PFSK-1 (cell line): Measurements from ENCODE around the gene ZFYVE1. TPM values are rescaled to one million over a fixed set of nuclear protein-coding genes. Genes with fewer than 3 reads are reported as not detected.

Experiments used
- FOXP2 ChIP-seq: optimal IDR thresholded peaks from 2 replicates; pipeline ENCODE3; 2011; ENCODE audit warnings: borderline replicate concordance, control low read depth, inconsistent platforms; ENCODE audit not compliant: insufficient read depth; ENCODE audit errors: extremely low read length, extremely low read depth
- POLR2AphosphoS5 ChIP-seq: IDR thresholded peaks from 2 replicates; pipeline ENCODE4 v1.6.1; 2012; ENCODE audit warnings: low read depth, mild to moderate bottlenecking, control low read depth, low read length, moderate library complexity
- SIN3A ChIP-seq: IDR thresholded peaks from 2 replicates; pipeline ENCODE4 v1.6.1; 2012; ENCODE audit warnings: mild to moderate bottlenecking, low read length, moderate library complexity, borderline replicate concordance; ENCODE audit not compliant: insufficient read depth
- TAF1 ChIP-seq: IDR thresholded peaks from 2 replicates; pipeline ENCODE4 v1.6.1; 2012; ENCODE audit warnings: low read length, control low read depth, borderline replicate concordance; ENCODE audit not compliant: insufficient read depth
- polyA plus RNA-seq: library from polyadenylated mRNA; unstranded; fragments of >200 nt; gene quantifications from one replicate; pipeline ENCODE4 v1.2.1, GENCODE V29; 2012; ENCODE audit warnings: low read depth, missing spikeins; ENCODE audit not compliant: insufficient read length
- TF ChIP-seq, protein P1 (sequence below), 2 experiments: IDR thresholded peaks; 2 replicates each; pipeline versions ENCODE4 v1.6.1 to v1.8.0; 2011 to 2012; ENCODE audit warnings: low read depth in 2 of 2, low read length in 2 of 2, control low read depth in 1 of 2, inconsistent platforms in 1 of 2, mild to moderate bottlenecking in 1 of 2, moderate library complexity in 1 of 2; ENCODE audit not compliant: insufficient read depth in 1 of 2

ZFYVE1 gene, protein sequence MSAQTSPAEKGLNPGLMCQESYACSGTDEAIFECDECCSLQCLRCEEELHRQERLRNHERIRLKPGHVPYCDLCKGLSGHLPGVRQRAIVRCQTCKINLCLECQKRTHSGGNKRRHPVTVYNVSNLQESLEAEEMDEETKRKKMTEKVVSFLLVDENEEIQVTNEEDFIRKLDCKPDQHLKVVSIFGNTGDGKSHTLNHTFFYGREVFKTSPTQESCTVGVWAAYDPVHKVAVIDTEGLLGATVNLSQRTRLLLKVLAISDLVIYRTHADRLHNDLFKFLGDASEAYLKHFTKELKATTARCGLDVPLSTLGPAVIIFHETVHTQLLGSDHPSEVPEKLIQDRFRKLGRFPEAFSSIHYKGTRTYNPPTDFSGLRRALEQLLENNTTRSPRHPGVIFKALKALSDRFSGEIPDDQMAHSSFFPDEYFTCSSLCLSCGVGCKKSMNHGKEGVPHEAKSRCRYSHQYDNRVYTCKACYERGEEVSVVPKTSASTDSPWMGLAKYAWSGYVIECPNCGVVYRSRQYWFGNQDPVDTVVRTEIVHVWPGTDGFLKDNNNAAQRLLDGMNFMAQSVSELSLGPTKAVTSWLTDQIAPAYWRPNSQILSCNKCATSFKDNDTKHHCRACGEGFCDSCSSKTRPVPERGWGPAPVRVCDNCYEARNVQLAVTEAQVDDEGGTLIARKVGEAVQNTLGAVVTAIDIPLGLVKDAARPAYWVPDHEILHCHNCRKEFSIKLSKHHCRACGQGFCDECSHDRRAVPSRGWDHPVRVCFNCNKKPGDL
- 4.4 TPM for polyA plus RNA-seq

DNA sequence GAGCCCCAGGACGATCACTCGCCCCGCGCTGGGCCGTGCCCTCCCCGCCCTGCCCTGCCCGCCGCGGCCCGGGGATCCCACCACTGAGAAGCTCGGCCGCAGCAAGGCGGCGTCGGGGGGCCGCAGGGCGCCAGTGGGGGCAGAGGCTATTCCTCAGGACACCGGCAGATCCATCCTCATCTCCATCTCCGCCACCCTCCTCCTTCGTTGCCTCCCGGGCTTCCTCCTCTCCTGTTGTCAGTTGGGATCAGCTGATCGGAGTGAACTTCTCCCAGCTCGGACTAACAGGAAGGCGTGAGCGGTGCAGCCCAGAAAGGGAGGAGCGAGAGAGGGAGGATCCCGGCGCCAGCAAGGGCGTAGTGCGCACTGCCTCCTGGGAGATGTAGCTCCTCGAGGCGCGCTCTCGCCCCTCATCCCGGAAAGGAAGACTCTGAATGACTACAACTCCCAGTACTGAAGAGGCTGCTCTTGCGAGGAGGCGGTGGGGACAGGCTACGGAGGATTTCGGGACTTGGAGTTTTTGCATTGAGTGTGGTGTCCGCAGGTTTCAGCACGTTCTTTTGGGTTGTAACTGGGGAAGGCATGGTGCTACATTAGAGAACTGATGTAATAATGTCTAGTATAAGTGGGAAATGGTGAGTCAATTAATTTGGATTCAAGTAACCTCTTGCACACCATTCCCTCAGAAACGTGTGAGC, at the start of gene ZFYVE1:
Gene ZFYVE1 (minus strand): TSS at position 262 of the 698 bp plus-strand sequence. CDS start 2,598 bp downstream, outside the sequence.
- TF ChIP-seq, protein P1, sequence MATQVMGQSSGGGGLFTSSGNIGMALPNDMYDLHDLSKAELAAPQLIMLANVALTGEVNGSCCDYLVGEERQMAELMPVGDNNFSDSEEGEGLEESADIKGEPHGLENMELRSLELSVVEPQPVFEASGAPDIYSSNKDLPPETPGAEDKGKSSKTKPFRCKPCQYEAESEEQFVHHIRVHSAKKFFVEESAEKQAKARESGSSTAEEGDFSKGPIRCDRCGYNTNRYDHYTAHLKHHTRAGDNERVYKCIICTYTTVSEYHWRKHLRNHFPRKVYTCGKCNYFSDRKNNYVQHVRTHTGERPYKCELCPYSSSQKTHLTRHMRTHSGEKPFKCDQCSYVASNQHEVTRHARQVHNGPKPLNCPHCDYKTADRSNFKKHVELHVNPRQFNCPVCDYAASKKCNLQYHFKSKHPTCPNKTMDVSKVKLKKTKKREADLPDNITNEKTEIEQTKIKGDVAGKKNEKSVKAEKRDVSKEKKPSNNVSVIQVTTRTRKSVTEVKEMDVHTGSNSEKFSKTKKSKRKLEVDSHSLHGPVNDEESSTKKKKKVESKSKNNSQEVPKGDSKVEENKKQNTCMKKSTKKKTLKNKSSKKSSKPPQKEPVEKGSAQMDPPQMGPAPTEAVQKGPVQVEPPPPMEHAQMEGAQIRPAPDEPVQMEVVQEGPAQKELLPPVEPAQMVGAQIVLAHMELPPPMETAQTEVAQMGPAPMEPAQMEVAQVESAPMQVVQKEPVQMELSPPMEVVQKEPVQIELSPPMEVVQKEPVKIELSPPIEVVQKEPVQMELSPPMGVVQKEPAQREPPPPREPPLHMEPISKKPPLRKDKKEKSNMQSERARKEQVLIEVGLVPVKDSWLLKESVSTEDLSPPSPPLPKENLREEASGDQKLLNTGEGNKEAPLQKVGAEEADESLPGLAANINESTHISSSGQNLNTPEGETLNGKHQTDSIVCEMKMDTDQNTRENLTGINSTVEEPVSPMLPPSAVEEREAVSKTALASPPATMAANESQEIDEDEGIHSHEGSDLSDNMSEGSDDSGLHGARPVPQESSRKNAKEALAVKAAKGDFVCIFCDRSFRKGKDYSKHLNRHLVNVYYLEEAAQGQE (IDR thresholded peaks at IDR 0.05; ENCODE audit: insufficient read depth in 1 of 2, low read depth in 2 of 2, low read length in 2 of 2), result no peak
- TF ChIP-seq FOXP2 (peak; percentile 82), POLR2AphosphoS5 (no peak), TAF1 (no peak), SIN3A (peak; percentile 96)

DNA sequence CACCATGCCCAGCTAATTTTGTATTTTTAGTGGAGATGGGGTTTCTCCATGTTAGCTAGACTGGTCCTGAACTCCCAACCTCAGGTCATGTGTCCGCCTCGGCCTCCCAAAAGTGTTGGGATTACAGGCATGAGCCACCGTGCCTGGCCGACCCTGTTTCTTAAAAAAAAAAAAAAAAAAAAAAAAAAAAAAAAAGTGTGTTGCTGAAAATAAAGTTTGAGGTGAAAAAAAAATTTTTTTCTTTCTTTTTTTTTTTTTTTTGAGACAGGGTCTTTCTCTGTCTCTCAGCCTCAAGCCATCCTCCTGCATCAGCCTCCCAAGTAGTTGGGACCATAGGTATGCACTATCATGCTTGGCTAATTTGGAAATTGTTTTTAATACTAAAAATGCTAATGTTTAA, 42.7 kb upstream of the ZFYVE1 start:
- TF ChIP-seq TAF1 (no peak), FOXP2 (no peak), POLR2AphosphoS5 (no peak), SIN3A (no peak)
- TF ChIP-seq, protein P1 (IDR thresholded peaks at IDR 0.05; ENCODE audit: insufficient read depth in 1 of 2, low read depth in 2 of 2, low read length in 2 of 2), result no peak

DNA sequence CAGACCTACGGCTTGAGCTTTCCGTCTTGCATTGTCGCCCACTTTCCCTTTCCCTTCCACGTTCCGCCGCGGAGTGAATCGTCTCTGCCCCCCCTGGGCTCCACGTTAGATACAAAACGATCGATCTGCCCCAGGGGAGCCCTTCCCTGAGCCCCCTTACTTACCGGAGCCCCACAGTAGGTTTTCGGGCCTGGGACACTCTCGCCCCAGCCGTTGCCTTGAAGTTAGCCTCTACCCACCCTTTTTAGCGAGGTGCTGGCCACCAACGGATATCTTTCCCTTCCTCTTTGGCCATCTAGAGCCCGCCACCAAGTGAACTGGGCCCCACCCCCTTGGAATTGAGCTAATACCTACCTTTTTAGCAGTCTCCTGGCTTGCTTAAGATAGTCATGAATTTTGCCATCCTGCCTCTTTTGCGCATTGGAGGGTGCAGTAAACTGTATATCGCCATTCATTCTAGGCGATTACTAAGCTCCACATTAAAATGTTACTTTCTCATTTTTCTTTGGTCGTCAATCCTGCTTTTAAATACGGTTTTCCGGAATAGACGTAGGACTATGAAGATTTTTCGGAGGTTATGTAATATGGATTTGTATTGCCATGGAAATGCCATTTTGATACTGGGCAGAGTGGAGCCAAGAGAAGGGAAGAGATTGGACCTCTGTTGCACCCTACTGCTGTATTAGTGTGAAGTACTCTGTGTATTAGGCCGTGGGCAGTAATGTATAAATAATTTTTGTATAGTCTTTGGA, 32.2 kb upstream of the ZFYVE1 start:
- TF ChIP-seq POLR2AphosphoS5 (no peak), SIN3A (no peak), TAF1 (no peak), FOXP2 (no peak)
- TF ChIP-seq, protein P1 (IDR thresholded peaks at IDR 0.05; ENCODE audit: insufficient read depth in 1 of 2, low read depth in 2 of 2, low read length in 2 of 2), result no peak

DNA sequence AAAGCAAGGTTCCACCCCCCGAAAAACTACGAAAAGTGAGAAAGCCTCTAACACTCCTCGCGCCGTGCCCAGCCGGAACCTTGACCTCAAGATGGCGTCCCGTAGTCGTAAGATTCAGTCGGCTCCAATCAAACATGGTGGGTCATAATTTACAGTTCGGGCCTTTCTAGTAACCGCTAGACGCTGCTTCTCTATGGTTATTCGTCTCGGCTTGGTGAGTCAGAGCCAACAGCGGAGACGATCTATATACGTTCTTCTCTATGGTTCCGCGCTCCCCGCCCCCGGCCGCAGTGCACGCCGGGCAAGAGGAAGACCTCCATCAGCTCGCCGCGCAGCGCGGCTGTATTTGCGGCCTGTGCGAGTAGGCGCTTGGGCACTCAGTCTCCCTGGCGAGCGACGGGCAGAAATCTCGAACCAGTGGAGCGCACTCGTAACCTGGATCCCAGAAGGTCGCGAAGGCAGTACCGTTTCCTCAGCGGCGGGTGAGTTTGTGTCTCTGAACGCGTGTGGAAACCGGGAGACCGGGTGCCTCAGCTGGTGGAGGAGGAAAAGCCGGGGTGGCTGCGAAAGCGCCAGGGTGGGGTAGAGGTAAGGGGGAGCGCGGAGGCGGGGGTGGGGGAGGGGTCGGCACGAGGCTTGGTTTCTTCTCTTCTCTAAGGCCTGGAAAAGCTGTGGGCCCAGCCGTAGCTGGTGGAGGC, 31.5 kb upstream of the ZFYVE1 start, which contains the start of gene RBM25:
Gene RBM25 (plus strand): TSS at position 311 of the 698 bp plus-strand sequence. CDS start 13,108 bp downstream, outside the sequence.
- TF ChIP-seq SIN3A (no peak), FOXP2 (peak; percentile 64), POLR2AphosphoS5 (peak; percentile 90), TAF1 (peak; percentile 79; the same call in 1 of the 2 replicates)
- TF ChIP-seq, protein P1 (IDR thresholded peaks at IDR 0.05; ENCODE audit: insufficient read depth in 1 of 2, low read depth in 2 of 2, low read length in 2 of 2), result 0 out of 4 replicates have a peak, but pooled peaks have one; percentile 6 to 19
